AG10803 (cell line): ENCODE data around the gene FIGNL2.
A peak's percentile ranks its signal among the peaks of the same experiment; 100 is the strongest.

ENCODE experiments used
- DNase-seq: peaks from one replicate; pipeline ENCODE4 v3.0.0; 2010; ENCODE audit warnings: low read depth
- H3K4me3 ChIP-seq: 2 replicates; pipeline ENCODE4 v1.5.1; 2011; ENCODE audit warnings: mild to moderate bottlenecking, low read length, control low read depth
- CTCF ChIP-seq: conservative IDR thresholded peaks from 2 replicates; pipeline ENCODE4 v1.5.1; 2011; ENCODE audit warnings: mild to moderate bottlenecking, low read length, control low read depth, inconsistent platforms

FIGNL2 gene

GRCh38 chr12:51872689-51872981 lies 24.1 kb upstream of the FIGNL2 start:
- H3K4me3 ChIP-seq: no peak overlapping the region
- no peak for DNase-seq
- TF ChIP-seq CTCF: no peak

GRCh38 chr12:51871918-51872688 lies 23.6 kb upstream of the FIGNL2 start:
- DNase-seq: no peak

GRCh38 chr12:51871126-51871525 lies 22.6 kb upstream of the FIGNL2 start:
- no peak for DNase-seq
- H3K4me3 ChIP-seq: no peak overlapping the region
- no peak for TF ChIP-seq CTCF

More at GRCh38 chr12:51871918-51872688, 23.6 kb upstream of the FIGNL2 start:
- TF ChIP-seq CTCF: no peak
- no peak overlapping the region for H3K4me3 ChIP-seq

- no peak for TF ChIP-seq CTCF
- DNase-seq: no peak
- H3K4me3 ChIP-seq: no peak overlapping the region
These were observed 22.0 kb upstream of the FIGNL2 start for GRCh38 chr12:51870504-51870903.

- no peak for DNase-seq
- TF ChIP-seq CTCF: no peak
- no peak overlapping the region for H3K4me3 ChIP-seq
These were observed 21.4 kb upstream of the FIGNL2 start for GRCh38 chr12:51869931-51870330.

GRCh38 chr12:51869496-51869865 lies 21.0 kb upstream of the FIGNL2 start:
- DNase-seq: no peak
- peak overlapping the region; percentile 51 for H3K4me3 ChIP-seq
- TF ChIP-seq CTCF: no peak

GRCh38 chr12:51868821-51869495 lies 20.4 kb upstream of the FIGNL2 start:
- no peak for TF ChIP-seq CTCF

More at GRCh38 chr12:51868821-51869495, 20.4 kb upstream of the FIGNL2 start:
- DNase-seq: no peak
- peak overlapping the region; percentile 51 for H3K4me3 ChIP-seq
